IPS DF 19.7 (cell line): ENCODE measurements around the gene ZDHHC14.

Source experiments
- DNase-seq: peaks from one replicate; pipeline ENCODE4 v3.0.0-alpha.2; 2013; ENCODE audit warnings: low read depth, low spot score

ZDHHC14 gene

GRCh38 chr6:157533048-157533871 lies 152.3 kb downstream of the ZDHHC14 start:
- no peak for DNase-seq

GRCh38 chr6:157534134-157534871 lies 153.3 kb downstream of the ZDHHC14 start:
- DNase-seq: no peak

GRCh38 chr6:157534977-157535339 lies 154.0 kb downstream of the ZDHHC14 start:
- no peak for DNase-seq

- no peak for DNase-seq
Observed at GRCh38 chr6:157535340-157536222, 154.6 kb downstream of the ZDHHC14 start.

GRCh38 chr6:157536223-157536545 lies 155.2 kb downstream of the ZDHHC14 start:
- no peak for DNase-seq

- DNase-seq: no peak
Observed at GRCh38 chr6:157537556-157537955, 156.6 kb downstream of the ZDHHC14 start.

GRCh38 chr6:157538168-157538567 lies 157.2 kb downstream of the ZDHHC14 start:
- DNase-seq: no peak

GRCh38 chr6:157538698-157539097 lies 157.7 kb downstream of the ZDHHC14 start:
- DNase-seq: no peak

- no peak for DNase-seq
Observed at GRCh38 chr6:157539421-157539822, 158.4 kb downstream of the ZDHHC14 start.

GRCh38 chr6:157539900-157540752 lies 159.1 kb downstream of the ZDHHC14 start:
- DNase-seq: no peak

GRCh38 chr6:157541618-157542413 lies 160.8 kb downstream of the ZDHHC14 start:
- DNase-seq: no peak

GRCh38 chr6:157542414-157543160 lies 161.6 kb downstream of the ZDHHC14 start:
- DNase-seq: no peak

- DNase-seq: no peak
Observed at GRCh38 chr6:157546321-157546720, 165.3 kb downstream of the ZDHHC14 start.

- DNase-seq: no peak
Observed at GRCh38 chr6:157547112-157547511, 166.1 kb downstream of the ZDHHC14 start.

GRCh38 chr6:157548635-157549467 lies 167.9 kb downstream of the ZDHHC14 start:
- no peak for DNase-seq

- DNase-seq: no peak
Observed at GRCh38 chr6:157549468-157549745, 168.4 kb downstream of the ZDHHC14 start.

- no peak for DNase-seq
Observed at GRCh38 chr6:157550114-157550989, 169.4 kb downstream of the ZDHHC14 start.
